OCI-LY7 (cell line): ENCODE results near the gene RTEL1. TPM values are rescaled to one million over a fixed set of nuclear protein-coding genes. Genes with fewer than 3 reads are reported as not detected.

Experiments used
- BruUV-seq: library from RNA; stranded (reverse); fragments of 400-500 nt; replicated peaks from 2 replicates; lab custom pipeline; 2021; lab: Mats Ljungman, UMichigan
- CTCF ChIA-PET: fragments of 300-600 bp; sonication (Branson Sonifier 250); formaldehyde crosslinking; loops from one replicate; lab custom pipeline; 2022; ENCODE audit warnings: antibody characterized with exemption; ENCODE audit not compliant: unreplicated experiment; lab: Charles Lee
- POLR2A ChIA-PET: fragments of 300-600 bp; sonication (Branson Sonifier 250); formaldehyde crosslinking; loops from one replicate; lab custom pipeline; 2022; ENCODE audit warnings: antibody characterized with exemption; lab: Charles Lee
- DNase-seq: peaks from one replicate; pipeline ENCODE4 v3.0.0-alpha.2; 2015; ENCODE audit warnings: low spot score
- H2AFZ ChIP-seq: fragments of 200-600 bp; sonication (generic), shearing (Covaris generic); 2 replicates; pipeline ENCODE4 v1.6.1; 2014; ENCODE audit warnings: mild to moderate bottlenecking, antibody characterized with exemption, low read length, moderate library complexity
- H3K27ac ChIP-seq: fragments of 200-600 bp; sonication (generic); 2 replicates; pipeline ENCODE4 v1.5.1; 2014; ENCODE audit warnings: mixed run types, low read depth, mild to moderate bottlenecking, moderate library complexity, low read length, inconsistent platforms; ENCODE audit not compliant: poor library complexity, severe bottlenecking
- H3K36me3 ChIP-seq: fragments of 200-600 bp; sonication (generic); 2 replicates; pipeline ENCODE4 v1.6.1; 2014; ENCODE audit warnings: mild to moderate bottlenecking, antibody characterized with exemption, low read length, moderate library complexity, mixed read lengths; ENCODE audit not compliant: insufficient read depth
- H3K4me1 ChIP-seq: fragments of 200-600 bp; sonication (generic); 2 replicates; pipeline ENCODE4 v1.5.1; 2014; ENCODE audit warnings: mild to moderate bottlenecking, low read length; ENCODE audit not compliant: insufficient read depth, poor library complexity, severe bottlenecking
- H3K4me2 ChIP-seq: fragments of 200-600 bp; sonication (generic); 2 replicates; pipeline ENCODE4 v1.6.1; 2014; ENCODE audit warnings: mild to moderate bottlenecking, low read length
- H3K4me3 ChIP-seq: fragments of 200-600 bp; sonication (generic); 2 replicates; pipeline ENCODE4 v1.5.1; 2014; ENCODE audit warnings: mild to moderate bottlenecking, low read depth, low read length; ENCODE audit not compliant: poor library complexity, severe bottlenecking
- H3K79me2 ChIP-seq: fragments of 200-600 bp; sonication (generic); 2 replicates; pipeline ENCODE4 v1.6.1; 2016; ENCODE audit warnings: low read depth, mild to moderate bottlenecking, low read length, moderate library complexity, mixed read lengths; ENCODE audit not compliant: insufficient read depth
- H3K9me2 ChIP-seq: fragments of 200-600 bp; sonication (generic); 2 replicates; pipeline ENCODE4 v1.6.1; 2016; ENCODE audit warnings: mild to moderate bottlenecking, low read length, mixed read lengths; ENCODE audit not compliant: insufficient read depth
- H3K9me3 ChIP-seq: fragments of 200-600 bp; sonication (generic); 2 replicates; pipeline ENCODE4 v1.6.1; 2014; ENCODE audit warnings: mild to moderate bottlenecking, mixed run types, low read length, mixed read lengths
- H4K20me1 ChIP-seq: fragments of 200-600 bp; sonication (generic); 2 replicates; pipeline ENCODE4 v1.6.1; 2014; ENCODE audit warnings: mild to moderate bottlenecking, antibody characterized with exemption, low read length, moderate library complexity, mixed read lengths; ENCODE audit not compliant: insufficient read depth
- CTCF ChIP-seq: fragments of 200-600 bp; sonication (generic); conservative IDR thresholded peaks from 2 replicates; pipeline ENCODE4 v1.5.1; 2014; ENCODE audit warnings: mild to moderate bottlenecking, antibody characterized with exemption, low read length, moderate library complexity, mixed read lengths
- EZH2phosphoT487 ChIP-seq: fragments of 200-600 bp; sonication (generic); IDR thresholded peaks from 2 replicates; pipeline ENCODE4 v1.6.1; 2018; ENCODE audit warnings: low read depth, borderline replicate concordance, mild to moderate bottlenecking, mixed run types, antibody characterized with exemption, low read length, moderate library complexity, mixed read lengths
- intact Hi-C: fragments of 100-400 bp; cut with micrococcal nuclease; formaldehyde crosslinking; loops from one replicate; pipeline ENCODE4 v1.10.0; 2022; ENCODE audit not compliant: unreplicated experiment
- total RNA-seq, 2 experiments: library from RNA; depleted of rRNA in 1 of 2; stranded (reverse); fragments of >200 nt in 1 of 2; shearing (Covaris generic) in 1 of 2; gene quantifications; 2 replicates each; pipeline ENCODE4 v1.2.3, GENCODE V29; 2014 to 2022

RTEL1 gene
- total RNA-seq, 2 experiments from 2014 or later: 22.5 to 47.2 TPM

GRCh38 chr20:63704749-63705117, 46.6 kb downstream of the RTEL1 start:
- CTCF ChIA-PET: no interaction called here
- Histone ChIP-seq H3K4me1 (peaks cover 21% of the 10 kb centered on the region), H3K9me3 (no peaks in the 10 kb centered on the region), H3K36me3 (peaks cover 54% of the 10 kb centered on the region), H4K20me1 (peaks cover 8% of the 10 kb centered on the region; the same call in 1 of the 2 replicates), H2AFZ (no peak overlapping the region), H3K4me2 (no peak overlapping the region), H3K9me2 (no peaks in the 10 kb centered on the region), H3K79me2 (peaks cover 39% of the 10 kb centered on the region), H3K4me3 (no peak overlapping the region), H3K27ac (no peak overlapping the region)
- no peak for TF ChIP-seq EZH2phosphoT487
- no peak for TF ChIP-seq CTCF
- intact Hi-C loops: loop anchor here (5.0 kb wide), 1 partner anchor 83 kb away; no protein-coding TSS in a partner anchor
- no TSS peak for BruUV-seq
- POLR2A ChIA-PET: no interaction called here
- no peak for DNase-seq

- Histone ChIP-seq H3K36me3 (peaks cover 56% of the 10 kb centered on the region), H3K9me3 (no peaks in the 10 kb centered on the region), H3K79me2 (peaks cover 46% of the 10 kb centered on the region), H3K4me1 (peaks cover 21% of the 10 kb centered on the region), H3K27ac (no peak overlapping the region), H3K4me3 (no peak overlapping the region), H3K4me2 (peak overlapping the region; percentile 79; the same call in 1 of the 2 replicates), H4K20me1 (peaks cover 8% of the 10 kb centered on the region; the same call in 1 of the 2 replicates), H3K9me2 (no peaks in the 10 kb centered on the region), H2AFZ (no peak overlapping the region)
- POLR2A ChIA-PET: interaction anchor here (0.7 kb wide), 1 partner anchor 64 kb away, joined by 4 read pairs; no protein-coding TSS in a partner anchor
- intact Hi-C loops: loop anchor here (2.0 to 5.0 kb wide), 2 partner anchors 41 to 82 kb away; no protein-coding TSS in a partner anchor
- TF ChIP-seq CTCF (no peak), EZH2phosphoT487 (no peak)
- BruUV-seq: no TSS peak
- CTCF ChIA-PET: no interaction called here
- no peak for DNase-seq
Measured at GRCh38 chr20:63705232-63706026, 47.3 kb downstream of the RTEL1 start.
